ENCODE measurements around the gene PTGES3.
"Not testable (repeated sequence)": the region's sequence is repeated elsewhere in the genome, so short reads cannot be mapped to it uniquely, and the experiment has no call there.

Gene PTGES3

DNA sequence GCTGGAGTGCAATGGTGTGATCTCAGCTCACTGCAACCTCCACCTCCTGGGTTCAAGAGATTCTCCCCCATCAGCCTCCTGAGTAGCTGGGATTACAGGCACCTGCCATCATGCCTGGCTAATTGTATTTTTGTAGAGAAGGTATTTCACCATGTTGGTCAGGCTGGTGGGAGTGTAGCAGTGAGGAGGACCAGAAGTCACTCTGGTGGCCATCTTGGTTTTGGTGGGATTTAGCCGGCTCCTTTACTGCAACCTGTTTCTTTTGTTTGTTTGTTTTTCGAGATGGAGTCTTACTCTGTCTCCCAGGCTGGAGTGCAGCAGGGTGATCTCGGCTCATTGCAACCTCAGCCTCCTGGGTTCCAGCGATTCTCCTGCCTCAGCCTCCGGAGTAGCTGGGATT, 16.4 kb upstream of the PTGES3 start:
- DNase-seq = not testable (repeated sequence)

GRCh38 chr12:56699020-56699661, 11.1 kb upstream of the PTGES3 start:
- DNase-seq = no peak

DNA sequence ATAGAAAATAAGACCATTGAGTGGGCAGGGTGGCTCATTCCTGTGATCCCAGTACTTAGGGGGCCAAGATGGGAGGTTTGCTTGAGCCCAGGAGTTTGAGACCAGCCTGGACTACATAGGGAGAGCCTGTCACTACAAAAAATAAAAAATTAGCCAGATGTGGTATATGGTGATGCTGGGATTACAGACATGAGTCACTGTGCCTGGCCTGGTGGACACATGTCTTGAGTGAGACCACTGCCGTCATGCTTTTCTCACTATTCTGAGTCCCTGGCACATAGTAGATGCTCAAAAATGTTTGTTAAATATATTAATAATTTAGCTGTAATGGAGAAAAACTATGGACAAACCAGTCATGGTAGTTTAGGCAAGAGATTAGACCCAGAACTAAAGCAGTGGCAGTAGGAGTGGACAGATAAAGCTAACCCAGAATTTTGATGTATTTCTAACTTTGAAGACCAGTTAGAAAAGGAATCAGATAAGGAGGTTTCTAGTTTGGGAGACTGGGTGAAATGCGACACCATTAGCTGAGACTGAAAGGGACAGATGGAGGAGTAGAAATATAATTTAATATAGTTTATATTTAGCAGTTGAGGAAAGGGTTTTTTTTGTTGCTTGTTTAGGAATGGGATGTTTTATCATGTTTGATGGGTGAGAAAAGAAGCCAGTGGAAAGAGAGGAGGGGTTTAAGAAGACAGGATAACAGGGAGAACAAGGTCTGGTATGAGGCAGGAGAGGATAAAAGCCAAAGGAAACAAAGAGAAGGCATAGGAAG, 7.4 kb upstream of the PTGES3 start:
- no peak for DNase-seq

DNA sequence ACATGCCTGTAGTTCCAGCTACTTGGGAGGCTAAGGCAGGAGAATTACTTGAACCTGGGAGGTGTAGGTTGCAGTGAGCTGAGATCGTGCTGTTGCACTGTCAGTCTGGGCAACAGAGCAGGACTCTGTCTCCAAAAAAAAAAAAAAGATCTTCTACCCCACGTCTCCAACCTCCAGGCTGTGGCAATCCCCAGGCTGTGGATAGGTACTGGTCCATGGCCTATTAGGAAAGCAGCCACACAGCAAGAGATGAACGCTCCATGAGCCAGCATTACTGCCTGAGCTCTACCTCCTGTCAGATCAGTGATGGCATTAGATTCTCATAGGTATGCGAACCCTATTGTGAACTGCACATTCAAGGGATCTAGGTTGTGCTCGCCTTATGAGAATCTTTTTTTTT, 6.1 kb upstream of the PTGES3 start:
- DNase-seq = no peak

- DNase-seq = no peak
Observed at GRCh38 chr12:56688846-56689109, 694 bp upstream of the PTGES3 start.

DNA sequence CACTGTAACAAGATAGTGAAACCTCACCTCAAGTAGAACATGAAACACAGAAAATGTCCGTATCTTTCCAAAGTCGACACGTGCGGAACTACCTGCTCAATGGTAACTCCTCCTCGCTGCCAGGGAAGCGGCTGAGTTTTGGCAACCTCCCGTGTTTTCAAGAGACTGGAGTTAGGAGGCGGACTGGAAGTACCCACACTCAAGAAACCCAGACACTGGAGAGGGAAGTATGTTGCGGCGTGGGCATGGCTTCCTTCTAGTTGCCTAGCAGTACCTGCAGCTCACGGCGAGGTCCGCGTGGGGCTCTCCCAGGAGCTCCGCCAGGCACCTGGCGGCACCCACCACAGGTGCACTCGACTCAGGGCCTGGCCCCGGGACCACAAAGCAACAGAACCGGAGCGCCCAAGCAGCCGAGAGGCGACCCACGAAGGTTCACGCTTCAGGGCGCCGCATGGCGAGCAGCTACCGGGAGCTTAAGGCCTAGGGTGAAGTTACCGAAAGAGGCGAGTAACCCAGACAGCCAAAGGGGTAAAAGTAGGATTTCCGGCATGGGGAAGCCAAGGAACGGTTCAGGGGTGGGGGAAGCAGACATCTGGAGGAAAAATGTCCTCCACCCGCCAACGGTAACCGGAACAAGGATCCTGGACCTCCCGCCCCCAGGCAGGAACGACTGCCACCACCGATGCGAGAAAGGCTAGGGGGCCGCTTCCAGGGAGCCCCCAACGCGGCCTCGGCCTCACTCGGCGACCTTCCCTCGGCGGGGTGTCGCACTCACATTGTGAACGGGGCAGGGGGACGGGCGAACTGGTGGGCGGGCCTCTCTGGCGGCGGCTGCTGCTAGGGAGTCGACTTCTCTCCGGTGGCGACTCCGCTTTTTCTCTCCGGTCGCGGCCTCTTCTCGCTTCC, 608 bp downstream of the PTGES3 start:
- DNase-seq = no peak

DNA sequence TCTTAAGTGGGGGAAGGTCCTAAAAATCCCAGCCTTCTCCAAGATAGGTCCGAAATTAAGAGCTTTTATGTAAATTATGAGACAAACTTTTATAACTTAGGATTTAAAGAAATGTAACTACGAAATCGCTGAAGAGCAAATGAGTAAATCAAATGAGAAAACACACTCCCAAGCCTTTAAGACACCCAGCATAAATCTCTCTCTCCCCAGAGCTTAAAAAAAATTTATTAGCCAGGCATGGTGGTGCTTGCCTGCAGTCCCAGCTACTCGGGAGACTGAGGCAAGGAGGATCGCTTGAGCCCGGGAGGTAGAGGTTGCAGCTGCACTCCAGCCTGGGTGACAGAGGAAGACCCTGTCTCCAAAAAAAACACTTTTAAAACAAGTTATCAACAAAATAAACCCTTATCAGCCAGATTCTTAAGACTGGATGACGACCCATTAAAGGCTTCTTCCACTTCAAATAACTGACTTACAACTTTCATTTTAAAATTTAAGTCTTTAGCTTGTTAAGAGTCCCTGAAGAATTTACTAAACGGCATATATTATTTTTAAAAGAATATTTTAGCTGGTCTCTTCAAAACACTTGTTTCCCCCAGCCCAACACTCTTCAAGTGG, 3.2 kb downstream of the PTGES3 start:
- no peak for DNase-seq

DNA sequence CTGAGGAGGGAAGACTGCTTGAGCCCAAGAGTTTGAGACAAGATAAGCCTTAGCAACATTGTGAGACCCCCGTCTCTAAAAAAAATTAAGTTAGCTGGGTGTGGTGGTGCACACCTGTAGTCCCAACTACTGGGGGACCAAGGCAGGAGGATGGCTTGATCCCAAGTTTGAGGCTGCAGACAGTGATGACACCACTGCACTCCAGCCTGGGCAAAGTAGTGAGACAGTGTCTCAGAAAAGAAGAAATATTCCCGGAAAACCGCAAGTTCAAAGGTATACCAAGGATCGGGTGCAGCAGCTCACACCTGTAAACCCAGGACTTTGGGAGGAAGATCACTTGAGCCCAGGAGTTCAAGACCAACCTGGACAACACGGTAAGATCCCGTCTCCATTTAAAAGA, 5.8 kb downstream of the PTGES3 start:
- DNase-seq = no peak

GRCh38 chr12:56679883-56680575, 8.1 kb downstream of the PTGES3 start:
- DNase-seq = no peak

GRCh38 chr12:56678852-56679251, 9.2 kb downstream of the PTGES3 start:
- DNase-seq = no peak

- DNase-seq = no peak
Observed at GRCh38 chr12:56677680-56678079, 10.4 kb downstream of the PTGES3 start.

DNA sequence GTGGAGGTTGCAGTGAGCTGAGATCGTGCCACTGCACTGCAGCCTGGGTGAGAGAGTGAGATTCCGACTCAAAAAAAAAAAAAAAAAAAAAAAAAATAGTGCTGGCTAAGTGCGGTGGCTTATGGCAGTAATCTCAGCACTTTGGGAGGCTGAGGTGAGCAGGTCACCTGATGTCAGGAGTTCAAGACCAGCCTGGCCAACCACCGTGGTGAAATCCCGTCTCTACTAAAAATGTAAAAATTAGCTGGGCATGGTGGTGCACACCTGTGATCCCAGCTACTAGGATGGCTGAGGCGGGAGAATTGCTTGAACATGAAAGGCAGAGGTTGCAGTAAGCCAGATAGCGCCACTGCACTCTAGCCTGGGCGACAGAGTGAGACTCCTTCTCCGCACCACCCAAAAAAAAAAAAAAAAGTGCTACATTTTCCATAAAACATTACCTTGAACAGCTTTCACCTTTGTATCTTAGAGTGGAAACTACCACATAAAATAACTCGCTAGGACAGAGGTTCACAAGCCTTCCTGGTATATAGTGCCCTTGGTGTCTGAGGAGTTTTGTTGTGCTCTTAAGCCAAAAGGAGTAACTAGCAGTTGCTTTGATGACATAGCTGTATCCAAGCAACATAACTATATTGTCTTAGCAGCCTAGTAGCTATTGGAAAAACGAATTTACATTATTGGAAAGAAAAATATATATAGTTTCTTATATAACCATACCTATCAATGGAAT, 11.1 kb downstream of the PTGES3 start:
- DNase-seq = no peak

DNA sequence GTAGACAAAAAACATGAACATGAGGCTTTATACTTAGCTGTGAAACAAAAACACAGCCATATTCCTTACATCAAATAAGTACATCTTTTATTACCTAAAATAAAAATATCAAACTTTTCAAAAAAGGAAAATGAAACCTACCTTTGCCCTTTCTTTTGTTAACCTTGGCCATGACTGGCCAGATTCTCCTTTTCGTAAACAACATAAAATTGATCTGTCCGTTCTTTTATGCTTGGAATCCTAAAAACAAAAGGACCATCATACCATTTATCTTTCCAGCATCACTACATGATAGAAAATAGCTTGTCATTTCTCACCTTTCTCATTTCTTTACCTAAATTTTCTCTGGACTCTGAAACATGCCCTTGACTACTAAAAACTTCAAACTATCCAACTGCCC, 16.5 kb downstream of the PTGES3 start:
- DNase-seq = no peak

DNA sequence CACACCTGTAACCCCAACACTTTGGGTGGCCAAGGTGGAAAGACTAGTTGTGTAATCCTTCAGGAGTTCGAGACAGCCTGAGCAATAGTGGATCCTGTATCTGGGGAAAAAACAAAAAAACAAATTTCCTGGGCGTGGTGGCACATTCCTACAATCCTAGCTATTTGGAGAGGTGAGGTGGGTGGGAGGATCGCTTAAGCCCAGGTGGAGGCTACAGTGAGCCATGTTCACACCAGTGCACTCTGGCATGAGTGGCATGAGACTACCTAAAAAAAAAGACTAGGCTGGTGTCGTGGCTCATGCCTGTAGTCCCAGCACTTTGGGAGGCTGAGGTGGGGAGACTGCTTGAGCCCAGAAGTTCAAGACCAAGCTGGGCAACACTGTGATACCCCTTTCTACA, 17.2 kb downstream of the PTGES3 start:
- DNase-seq = no peak

DNA sequence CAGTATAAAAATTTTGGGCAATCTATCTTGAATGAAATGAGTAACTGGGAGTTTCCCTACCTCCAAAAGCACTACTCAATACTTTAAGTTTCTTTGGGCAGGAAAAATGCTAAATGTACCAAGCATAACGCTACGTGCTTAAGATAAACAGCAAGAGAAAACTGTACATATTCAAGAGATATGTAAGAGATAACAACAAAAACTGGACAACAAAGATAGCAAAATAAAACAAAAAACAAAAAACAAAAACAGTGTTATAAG, 20.0 kb downstream of the PTGES3 start:
- no peak for DNase-seq

- no peak for DNase-seq
Observed at GRCh38 chr12:56661979-56662638, 26.0 kb downstream of the PTGES3 start.

GRCh38 chr12:56661560-56661959, 26.5 kb downstream of the PTGES3 start:
- DNase-seq = no peak

- no peak for DNase-seq
Observed at GRCh38 chr12:56658921-56659320, 29.2 kb downstream of the PTGES3 start.

- DNase-seq = no peak
Observed at GRCh38 chr12:56657416-56658379, 30.4 kb downstream of the PTGES3 start.

DNA sequence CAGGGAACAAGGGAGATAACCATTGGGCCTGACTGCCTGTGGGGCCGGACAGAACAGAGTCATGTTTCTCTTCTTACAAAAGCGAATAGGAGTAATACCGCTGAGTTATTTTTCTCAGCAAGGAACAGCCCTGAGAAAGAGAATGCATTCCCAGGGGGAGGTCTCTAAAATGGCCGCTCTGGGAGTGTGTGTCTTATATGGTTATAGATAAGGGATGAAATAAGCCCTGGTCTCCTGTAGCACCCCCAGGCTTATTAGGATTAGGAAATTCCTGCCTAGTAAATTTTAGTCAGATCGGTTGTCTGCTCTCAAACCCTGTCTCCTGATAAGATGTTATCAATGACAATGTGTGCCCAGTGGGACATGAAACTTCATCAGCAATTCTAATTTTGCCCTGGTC, 34.3 kb downstream of the PTGES3 start:
- DNase-seq = not testable (repeated sequence)

- not testable (repeated sequence) for DNase-seq
Observed at GRCh38 chr12:56648023-56648422, 40.1 kb downstream of the PTGES3 start.
